Right lobe of liver (tissue), 6 donors: Measurements from ENCODE around the gene ALPG. TPM values are rescaled to one million over a fixed set of nuclear protein-coding genes. Genes with fewer than 3 reads are reported as not detected.

Source experiments
- ATAC-seq, 4 donors: fragments of 200-7000 bp; cut with Tn5 transposase; one replicate each; pipeline ENCODE4 v1.9.1; 2020; ENCODE audit warnings: mild to moderate bottlenecking in 4 of 4, moderate library complexity in 4 of 4
- DNase-seq, 3 donors: peaks; one replicate each; pipeline ENCODE4 v3.0.0-alpha.2; 2020
- H3K27ac ChIP-seq, 3 donors: fragments of 200-600 bp; one replicate each; pipeline ENCODE4 v1.8.0; 2022
- H3K27me3 ChIP-seq, 2 donors: fragments of 200-600 bp; one replicate each; pipeline ENCODE4 v1.8.0; 2022
- H3K36me3 ChIP-seq, 4 donors: fragments of 200-600 bp; sonication (generic) in 1 of 4; one replicate each; pipeline versions ENCODE4 v1.5.1 to v1.8.0; 2017 to 2022; ENCODE audit warnings: control low read depth in 1 of 4
- H3K4me1 ChIP-seq, 4 donors: fragments of 200-600 bp; sonication (generic) in 1 of 4; one replicate each; pipeline versions ENCODE4 v1.5.1 to v1.8.0; 2017 to 2022; ENCODE audit warnings: control low read depth in 1 of 4
- H3K4me3 ChIP-seq, 3 donors: fragments of 200-600 bp; one replicate each; pipeline ENCODE4 v1.8.0; 2022
- H3K9me3 ChIP-seq, 4 donors: fragments of 200-600 bp; sonication (generic) in 1 of 4; one replicate each; pipeline versions ENCODE4 v1.5.1 to v1.8.0; 2017 to 2022; ENCODE audit warnings: control low read depth in 1 of 4
- CTCF ChIP-seq, 4 donors: fragments of 200-600 bp in 3 of 4; fragments of 450-650 bp in 1 of 4; IDR thresholded peaks; one replicate each; pipeline versions ENCODE4 v1.5.1 to v1.8.0; 2016 to 2022; ENCODE audit warnings: antibody characterized with exemption in 4 of 4, mild to moderate bottlenecking in 2 of 4
- POLR2A ChIP-seq: fragments of 450-650 bp; IDR thresholded peaks from one replicate; pipeline ENCODE4 v1.6.1; 2017; ENCODE audit warnings: antibody characterized with exemption, mild to moderate bottlenecking
- WGBS: methylation state at CpG from one replicate; pipeline ENCODE4 v1.1.6; 2018; ENCODE audit warnings: low coverage, low lambda C conversion rate; ENCODE audit not compliant: insufficient coverage; ENCODE audit errors: missing lambda C conversion rate; 5-methylcytosine and 5-hydroxymethylcytosine counted together
- intact Hi-C, 2 donors: fragments of 100-400 bp; cut with DNase I; formaldehyde crosslinking; loops; one replicate each; pipeline versions ENCODE4 v1.11.2 to v1.14.1; 2022
- total RNA-seq, 6 experiments: library from RNA; depleted of rRNA in 2 of 6; stranded (reverse); fragments of >200 nt in 2 of 6; fragmentation: NEBNext Ultra II Directional in 3 of 6; extraction: Animal tissue kit (Norgen Biotek cat#: 25700) in 3 of 6; gene quantifications; one replicate each; pipeline versions ENCODE4 v1.1.0 to v1.2.4, GENCODE V29; 2016 to 2023
- donor health status: DM: no; HTN: yes; CAD: no.
- donor health status: DM: no; HTN: no; CAD: no.
- donor health status: DM: no; HTN: no; CAD: no.
- donor health status: DM: no; HTN: yes; CAD: no.
- donor health status: DM: no; HTN: yes; CAD: no.

ALPG gene
- total RNA-seq, 6 experiments from 2014 or later = not detected

GRCh38 chr2:232410238-232410900 lies 3.7 kb downstream of the ALPG start:
- WGBS = 63% methylated on average over 1 of the region's 7 CpGs
- no peak for ATAC-seq
- no peak overlapping the region for H3K27ac ChIP-seq
- H3K27me3 ChIP-seq = no peaks in the 10 kb centered on the region
- TF ChIP-seq CTCF (IDR thresholded peaks at IDR 0.05) (no peak), POLR2A (no peak)
- H3K9me3 ChIP-seq = no peaks in the 10 kb centered on the region
- intact Hi-C loops = no loop called here
- no peaks in the 10 kb centered on the region for H3K36me3 ChIP-seq
- no peak for DNase-seq
- H3K4me3 ChIP-seq = no peak overlapping the region
- H3K4me1 ChIP-seq = no peaks in the 10 kb centered on the region

GRCh38 chr2:232411901-232412629 lies 5.4 kb downstream of the ALPG start:
- no peak overlapping the region for H3K27ac ChIP-seq
- WGBS = 67% methylated on average over 6 of the region's 6 CpGs
- H3K9me3 ChIP-seq = no peaks in the 10 kb centered on the region
- ATAC-seq = no peak
- no peak overlapping the region for H3K4me3 ChIP-seq
- H3K4me1 ChIP-seq = no peaks in the 10 kb centered on the region
- DNase-seq = no peak
- H3K27me3 ChIP-seq = no peaks in the 10 kb centered on the region
- no peaks in the 10 kb centered on the region for H3K36me3 ChIP-seq
- no peak for TF ChIP-seq POLR2A
- no peak for TF ChIP-seq CTCF (IDR thresholded peaks at IDR 0.05)
- intact Hi-C loops = no loop called here

GRCh38 chr2:232412986-232413385 lies 6.3 kb downstream of the ALPG start:
- no peaks in the 10 kb centered on the region for H3K27me3 ChIP-seq
- ATAC-seq (no peak), DNase-seq (no peak)
- TF ChIP-seq POLR2A (no peak), CTCF (IDR thresholded peaks at IDR 0.05) (no peak)
- H3K4me1 ChIP-seq = no peaks in the 10 kb centered on the region
- H3K4me3 ChIP-seq = no peak overlapping the region
- 40% methylated on average over 5 of the region's 5 CpGs for WGBS
- no peaks in the 10 kb centered on the region for H3K9me3 ChIP-seq
- H3K36me3 ChIP-seq = no peaks in the 10 kb centered on the region
- no peak overlapping the region for H3K27ac ChIP-seq
- intact Hi-C loops = no loop called here

- ATAC-seq = no peak
Measured at GRCh38 chr2:232415138-232415690, 8.6 kb downstream of the ALPG start.

More at GRCh38 chr2:232415138-232415690, 8.6 kb downstream of the ALPG start:
- Histone ChIP-seq H3K9me3 (no peaks in the 10 kb centered on the region), H3K36me3 (no peaks in the 10 kb centered on the region), H3K27me3 (peaks cover 12 to 13% of the 10 kb centered on the region in 2 donors), H3K27ac (no peak overlapping the region), H3K4me1 (no peaks in the 10 kb centered on the region), H3K4me3 (no peak overlapping the region)
- intact Hi-C loops = no loop called here
- peak in 1 of 3 donors; percentile 35 for DNase-seq
- TF ChIP-seq POLR2A (no peak), CTCF (IDR thresholded peaks at IDR 0.05) (no peak)
- no CpG with 5 or more reads among the region's 8 CpGs for WGBS
